ENCODE data around the gene RPL37A.

RPL37A gene

GRCh38 chr2:216548901-216549331, 50.3 kb downstream of the RPL37A start:
- in situ Hi-C loops (cut with MboI; ENCODE audit: low pct_unique_long_range_greater_than_20kb, low sequenced_read_pairs, unreplicated experiment), result no loop called here
- DNase-seq (ENCODE audit: low spot score), result no peak
- no peak for TF ChIP-seq CTCF (IDR thresholded peaks at IDR 0.05; ENCODE audit: extremely low read depth, insufficient read depth, missing control alignments)

GRCh38 chr2:216549926-216550690, 51.5 kb downstream of the RPL37A start:
- in situ Hi-C loops (cut with MboI; ENCODE audit: low pct_unique_long_range_greater_than_20kb, low sequenced_read_pairs, unreplicated experiment), result no loop called here
- no peak for DNase-seq (ENCODE audit: low spot score)

GRCh38 chr2:216551234-216552068, 52.8 kb downstream of the RPL37A start:
- no peak for TF ChIP-seq CTCF (IDR thresholded peaks at IDR 0.05; ENCODE audit: extremely low read depth, insufficient read depth, missing control alignments)
- DNase-seq (ENCODE audit: low spot score), result no peak
- in situ Hi-C loops (cut with MboI; ENCODE audit: low pct_unique_long_range_greater_than_20kb, low sequenced_read_pairs, unreplicated experiment), result no loop called here

More at GRCh38 chr2:216549926-216550690, 51.5 kb downstream of the RPL37A start:
- TF ChIP-seq CTCF (IDR thresholded peaks at IDR 0.05; ENCODE audit: extremely low read depth, insufficient read depth, missing control alignments), result no peak

- TF ChIP-seq CTCF (IDR thresholded peaks at IDR 0.05; ENCODE audit: extremely low read depth, insufficient read depth, missing control alignments), result no peak
- in situ Hi-C loops (cut with MboI; ENCODE audit: low pct_unique_long_range_greater_than_20kb, low sequenced_read_pairs, unreplicated experiment), result no loop called here
- DNase-seq (ENCODE audit: low spot score), result no peak
These were observed 54.4 kb downstream of the RPL37A start for GRCh38 chr2:216553093-216553478.

All from GM13977 (cell line).